ENCODE measurements around the gene SCEL.

DNA sequence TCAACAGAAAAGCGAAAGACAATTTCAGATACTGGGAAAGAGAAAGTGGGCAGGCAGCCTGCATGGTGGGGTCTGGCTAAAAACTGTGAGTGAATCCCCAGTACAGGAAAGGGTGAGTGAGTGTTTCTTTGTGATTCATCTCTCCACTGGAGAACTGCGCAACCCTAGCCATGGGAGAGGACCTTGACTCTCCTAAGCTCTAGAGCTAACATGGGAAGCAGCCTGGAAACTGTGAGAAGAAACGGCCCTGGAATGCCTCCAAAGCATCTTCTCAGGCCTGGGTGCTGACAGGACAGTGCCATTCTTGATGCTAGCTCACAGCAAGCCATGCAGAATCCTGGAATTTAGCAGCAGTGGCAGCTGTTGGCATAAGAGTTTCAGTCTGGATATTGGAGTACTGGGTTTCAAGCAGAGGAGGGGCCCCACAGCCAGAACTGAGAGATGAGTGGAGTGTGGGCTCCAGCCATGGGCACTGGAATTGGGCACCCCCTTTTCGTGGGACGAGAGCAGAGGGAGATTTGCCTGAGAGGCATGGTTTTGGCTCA, 143.3 kb downstream of the SCEL start:
- TF ChIP-seq EZH2 (IDR thresholded peaks at IDR 0.05) (no peak), POLR2AphosphoS5 (IDR thresholded peaks at IDR 0.05; ENCODE audit: borderline replicate concordance, low read depth, low read length) (no peak), FOXP2 (optimal IDR thresholded peaks at IDR 0.05; ENCODE audit: control extremely low read depth, extremely low read length, insufficient read depth) (no peak)

All from SK-N-MC (cell line).